HepG2 (cell line): Measurements from ENCODE around the gene LRP5. TPM values are rescaled to one million over a fixed set of nuclear protein-coding genes. Genes with fewer than 3 reads are reported as not detected.

Experiments
- ATAC-seq: fragments of 200-7000 bp; cut with Tn5 transposase; 3 replicates; pipeline ENCODE4 v1.9.1; 2020; ENCODE audit warnings: mild to moderate bottlenecking, moderate library complexity
- BruUV-seq: library from RNA; stranded (reverse); fragments of 400-500 nt; replicated peaks from 2 replicates; lab custom pipeline; 2021; lab: Mats Ljungman, UMichigan
- CTCF ChIA-PET: fragments of 300-600 bp; formaldehyde crosslinking; extraction: SDS; loops from one replicate; lab custom pipeline; 2021; ENCODE audit warnings: low total read pairs, inconsistent platforms, low intra/inter-chr PET ratio; lab: Yijun Ruan, JAX
- POLR2A ChIA-PET: fragments of 350-600 bp; sonication (Branson Sonifier 250); formaldehyde crosslinking; loops from one replicate; lab custom pipeline; 2020; ENCODE audit warnings: antibody characterized with exemption, inconsistent platforms; lab: Yijun Ruan, JAX
- DNase-seq: peaks from one replicate; pipeline ENCODE4 v3.0.0-alpha.2; 2015; ENCODE audit warnings: low spot score
- FAIRE-seq: peaks from 3 replicates; lab custom pipeline; 2011; peaks lifted over from hg19 to GRCh38; lab: Jason Lieb, UNC
- H2AFZ ChIP-seq: one replicate; pipeline ENCODE4 v1.6.1; 2011; ENCODE audit warnings: low read length, inconsistent platforms
- H3K27ac ChIP-seq: fragments of 300-600 bp; 3 replicates; pipeline ENCODE4 v1.8.0; 2011; ENCODE audit warnings: mixed run types, mild to moderate bottlenecking, mixed read lengths, low read length, inconsistent platforms; ENCODE audit not compliant: insufficient read depth; ENCODE audit errors: extremely low read length
- H3K27me3 ChIP-seq, 2 experiments: fragments of 200-600 bp in 1 of 2; 2 replicates in 1 of 2; 3 replicates in 1 of 2; pipeline versions ENCODE4 v1.6.0 to v1.8.0; 2011; ENCODE audit warnings: low read length in 2 of 2, mild to moderate bottlenecking in 2 of 2, moderate library complexity in 2 of 2, inconsistent platforms in 1 of 2; ENCODE audit not compliant: insufficient read depth in 2 of 2, control insufficient read depth in 1 of 2
- H3K36me3 ChIP-seq, 2 experiments: fragments of 200-600 bp in 1 of 2; replicated peaks in 1 of 2; 2 replicates in 1 of 2; 3 replicates in 1 of 2; pipeline versions ENCODE4 v1.5.1 to v1.8.0; 2011; ENCODE audit warnings: low read length in 2 of 2, inconsistent platforms in 1 of 2; ENCODE audit not compliant: insufficient read depth in 2 of 2, control insufficient read depth in 1 of 2
- H3K4me1 ChIP-seq: 2 replicates; pipeline ENCODE4 v1.5.1; 2012; ENCODE audit warnings: low read length, inconsistent platforms; ENCODE audit not compliant: insufficient read depth
- H3K4me2 ChIP-seq: 2 replicates; pipeline ENCODE4 v1.6.0; 2011; ENCODE audit warnings: low read depth, low read length, inconsistent platforms
- H3K4me3 ChIP-seq, 3 experiments: fragments of 200-600 bp in 1 of 3; sonication (generic), shearing (Covaris generic) in 1 of 3; replicated peaks in 1 of 3; 2 replicates each; pipeline ENCODE4 v1.5.1; 2011 to 2016; ENCODE audit warnings: low read length in 3 of 3, inconsistent platforms in 2 of 3, low read depth in 2 of 3, mild to moderate bottlenecking in 2 of 3, control low read depth in 1 of 3, mixed read lengths in 1 of 3; ENCODE audit not compliant: insufficient read depth in 1 of 3
- H3K79me2 ChIP-seq: one replicate; pipeline ENCODE4 v1.6.1; 2011; ENCODE audit warnings: low read length, inconsistent platforms; ENCODE audit not compliant: insufficient read depth
- H3K9ac ChIP-seq: 2 replicates; pipeline ENCODE4 v1.6.0; 2011; ENCODE audit warnings: mild to moderate bottlenecking, low read depth, low read length, inconsistent platforms; ENCODE audit not compliant: insufficient read depth
- H3K9me3 ChIP-seq: 2 replicates; pipeline ENCODE4 v1.5.1; 2012; ENCODE audit warnings: mild to moderate bottlenecking, low read length
- H4K20me1 ChIP-seq: 2 replicates; pipeline ENCODE4 v1.6.0; 2011; ENCODE audit warnings: inconsistent platforms, mild to moderate bottlenecking, low read length, moderate library complexity; ENCODE audit not compliant: insufficient read depth
- GATAD2A ChIP-seq: IDR thresholded peaks from 2 replicates; pipeline ENCODE4 v1.6.1; 2016
- HNF4G ChIP-seq, 2 experiments: sonication (generic) in 1 of 2; formaldehyde crosslinking in 1 of 2; IDR thresholded peaks; 2 replicates each; pipeline versions ENCODE4 v1.4.0 to v1.6.1; 2011 to 2020; ENCODE audit warnings: borderline replicate concordance in 2 of 2, low read depth in 2 of 2, mild to moderate bottlenecking in 2 of 2, low read length in 1 of 2, missing genetic modification reagents in 1 of 2, moderate library complexity in 1 of 2
- RXRA ChIP-seq: sonication (generic); formaldehyde crosslinking; IDR thresholded peaks from 2 replicates; pipeline ENCODE4 v1.5.1; 2020; ENCODE audit warnings: missing genetic modification reagents
- RXRB ChIP-seq: IDR thresholded peaks from 2 replicates; pipeline ENCODE4 v1.6.1; 2016; ENCODE audit warnings: borderline replicate concordance, missing genetic modification reagents, missing compliant biosample characterization
- SKIL ChIP-seq: sonication (generic); formaldehyde crosslinking; IDR thresholded peaks from 2 replicates; pipeline ENCODE4 v1.8.0; 2022; ENCODE audit warnings: missing genetic modification reagents, mild to moderate bottlenecking, moderate library complexity, borderline replicate concordance
- ZNF263 ChIP-seq: sonication (generic); formaldehyde crosslinking; IDR thresholded peaks from 2 replicates; pipeline ENCODE4 v1.4.0; 2020; ENCODE audit warnings: missing genetic modification reagents
- WGBS: methylation state at CpG from one replicate; pipeline ENCODE4 v1.1.6; 2017; ENCODE audit warnings: low lambda C conversion rate; 5-methylcytosine and 5-hydroxymethylcytosine counted together
- in situ Hi-C: cut with HindIII; loops from 2 replicates; pipeline ENCODE4 v1.10.0; 2017; ENCODE audit warnings: low pct_unique_long_range_greater_than_20kb; ENCODE audit not compliant: extremely low pct_ligation_motif_present
- intact Hi-C: fragments of 100-400 bp; cut with micrococcal nuclease; formaldehyde crosslinking; loops from one replicate; pipeline ENCODE4 v1.10.0; 2022; ENCODE audit not compliant: unreplicated experiment
- polyA plus RNA-seq, 8 experiments: library from polyadenylated mRNA; depleted of rRNA in 3 of 8; stranded (reverse) in 7 of 8; unstranded in 1 of 8; fragments of >200 nt; fragmentation: Illumina TruSeq in 4 of 8; extraction: Trizol in 4 of 8; gene quantifications; 2 replicates each; pipeline versions ENCODE4 v1.2.1 to v1.2.3, GENCODE V29; 2011 to 2016; ENCODE audit warnings: low read depth in 4 of 8, missing spikeins in 1 of 8, mixed read lengths in 1 of 8; ENCODE audit not compliant: insufficient read depth in 1 of 8
- total RNA-seq, 5 experiments: library from RNA; depleted of rRNA; stranded (reverse); fragments of >200 nt; fragmentation: Illumina TruSeq; extraction: Trizol; gene quantifications; 2 replicates each; pipeline ENCODE4 v1.2.3, GENCODE V29; 2016; ENCODE audit warnings: low read depth in 1 of 5
- TF ChIP-seq, protein P1 (sequence below): sonication (generic); formaldehyde crosslinking; IDR thresholded peaks from 2 replicates; pipeline ENCODE4 v1.4.0; 2020; ENCODE audit warnings: missing genetic modification reagents, borderline replicate concordance
- TF ChIP-seq, protein P2 (sequence below): sonication (generic); formaldehyde crosslinking; IDR thresholded peaks from 2 replicates; pipeline ENCODE4 v1.4.0; 2020; ENCODE audit warnings: missing genetic modification reagents
- TF ChIP-seq, protein P3 (sequence below): IDR thresholded peaks from 2 replicates; pipeline ENCODE4 v1.6.1; 2016; ENCODE audit warnings: low read depth, missing genetic modification reagents, missing compliant biosample characterization

The LRP5 gene
- total and polyA plus RNA-seq, 2 of the 13 experiments (the other 11 are each of a cell fraction or from before 2014, with no cell fraction given): 40.4 to 64.0 TPM

- Histone ChIP-seq H4K20me1 (peaks cover 51% of the 10 kb centered on the region), H2AFZ (no peak overlapping the region), H3K9me3 (no peaks in the 10 kb centered on the region), H3K4me3 (no peak overlapping the region), H3K4me2 (no peak overlapping the region; the same call in 1 of the 2 replicates), H3K36me3 (peaks cover 20 to 52% of the 10 kb centered on the region in 2 experiments; a peak in 4 of 5 replicates), H3K79me2 (peaks cover 20% of the 10 kb centered on the region), H3K27ac (no peak overlapping the region), H3K9ac (no peak overlapping the region), H3K4me1 (peaks cover 40% of the 10 kb centered on the region), H3K27me3 (no peaks in the 10 kb centered on the region)
- DNase-seq: no peak
- ChIA-PET POLR2A (no interaction called here), CTCF (no interaction called here)
- BruUV-seq: no TSS peak
- FAIRE-seq: no peak
- intact Hi-C loops (loop anchor here (5.0 kb wide), 1 partner anchor 55 kb away; no protein-coding TSS in a partner anchor), in situ Hi-C loops (no loop called here)
- 69% methylated on average over 13 of the region's 15 CpGs for WGBS
- ATAC-seq: peak; percentile 3; the same call in 1 of the 3 replicates
- TF ChIP-seq RXRA (peak; percentile 46; the same call in 1 of the 2 replicates), SKIL (CRISPR knock-in tag) (0 out of 2 replicates have a peak, but pooled peaks have one; percentile 24), ZNF263 (CRISPR knock-in tag) (peak; percentile 97), RXRB (CRISPR knock-in tag) (peak; percentile 59), HNF4G (IDR thresholded peaks at IDR 0.05; ENCODE audit: borderline replicate concordance, low read depth, low read length) (peak; percentile 56; the same call in 1 of the 2 replicates), HNF4G (CRISPR knock-in tag; IDR thresholded peaks at IDR 0.05; ENCODE audit: borderline replicate concordance, low read depth) (no peak), GATAD2A (CRISPR knock-in tag) (no peak)
- TF ChIP-seq, protein P1, sequence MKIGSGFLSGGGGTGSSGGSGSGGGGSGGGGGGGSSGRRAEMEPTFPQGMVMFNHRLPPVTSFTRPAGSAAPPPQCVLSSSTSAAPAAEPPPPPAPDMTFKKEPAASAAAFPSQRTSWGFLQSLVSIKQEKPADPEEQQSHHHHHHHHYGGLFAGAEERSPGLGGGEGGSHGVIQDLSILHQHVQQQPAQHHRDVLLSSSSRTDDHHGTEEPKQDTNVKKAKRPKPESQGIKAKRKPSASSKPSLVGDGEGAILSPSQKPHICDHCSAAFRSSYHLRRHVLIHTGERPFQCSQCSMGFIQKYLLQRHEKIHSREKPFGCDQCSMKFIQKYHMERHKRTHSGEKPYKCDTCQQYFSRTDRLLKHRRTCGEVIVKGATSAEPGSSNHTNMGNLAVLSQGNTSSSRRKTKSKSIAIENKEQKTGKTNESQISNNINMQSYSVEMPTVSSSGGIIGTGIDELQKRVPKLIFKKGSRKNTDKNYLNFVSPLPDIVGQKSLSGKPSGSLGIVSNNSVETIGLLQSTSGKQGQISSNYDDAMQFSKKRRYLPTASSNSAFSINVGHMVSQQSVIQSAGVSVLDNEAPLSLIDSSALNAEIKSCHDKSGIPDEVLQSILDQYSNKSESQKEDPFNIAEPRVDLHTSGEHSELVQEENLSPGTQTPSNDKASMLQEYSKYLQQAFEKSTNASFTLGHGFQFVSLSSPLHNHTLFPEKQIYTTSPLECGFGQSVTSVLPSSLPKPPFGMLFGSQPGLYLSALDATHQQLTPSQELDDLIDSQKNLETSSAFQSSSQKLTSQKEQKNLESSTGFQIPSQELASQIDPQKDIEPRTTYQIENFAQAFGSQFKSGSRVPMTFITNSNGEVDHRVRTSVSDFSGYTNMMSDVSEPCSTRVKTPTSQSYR (CRISPR knock-in tag): peak; percentile 54; the same call in 1 of the 2 replicates
- TF ChIP-seq, protein P2, sequence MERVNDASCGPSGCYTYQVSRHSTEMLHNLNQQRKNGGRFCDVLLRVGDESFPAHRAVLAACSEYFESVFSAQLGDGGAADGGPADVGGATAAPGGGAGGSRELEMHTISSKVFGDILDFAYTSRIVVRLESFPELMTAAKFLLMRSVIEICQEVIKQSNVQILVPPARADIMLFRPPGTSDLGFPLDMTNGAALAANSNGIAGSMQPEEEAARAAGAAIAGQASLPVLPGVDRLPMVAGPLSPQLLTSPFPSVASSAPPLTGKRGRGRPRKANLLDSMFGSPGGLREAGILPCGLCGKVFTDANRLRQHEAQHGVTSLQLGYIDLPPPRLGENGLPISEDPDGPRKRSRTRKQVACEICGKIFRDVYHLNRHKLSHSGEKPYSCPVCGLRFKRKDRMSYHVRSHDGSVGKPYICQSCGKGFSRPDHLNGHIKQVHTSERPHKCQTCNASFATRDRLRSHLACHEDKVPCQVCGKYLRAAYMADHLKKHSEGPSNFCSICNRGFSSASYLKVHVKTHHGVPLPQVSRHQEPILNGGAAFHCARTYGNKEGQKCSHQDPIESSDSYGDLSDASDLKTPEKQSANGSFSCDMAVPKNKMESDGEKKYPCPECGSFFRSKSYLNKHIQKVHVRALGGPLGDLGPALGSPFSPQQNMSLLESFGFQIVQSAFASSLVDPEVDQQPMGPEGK (CRISPR knock-in tag): peak; percentile 48; the same call in 1 of the 2 replicates
- TF ChIP-seq, protein P3, sequence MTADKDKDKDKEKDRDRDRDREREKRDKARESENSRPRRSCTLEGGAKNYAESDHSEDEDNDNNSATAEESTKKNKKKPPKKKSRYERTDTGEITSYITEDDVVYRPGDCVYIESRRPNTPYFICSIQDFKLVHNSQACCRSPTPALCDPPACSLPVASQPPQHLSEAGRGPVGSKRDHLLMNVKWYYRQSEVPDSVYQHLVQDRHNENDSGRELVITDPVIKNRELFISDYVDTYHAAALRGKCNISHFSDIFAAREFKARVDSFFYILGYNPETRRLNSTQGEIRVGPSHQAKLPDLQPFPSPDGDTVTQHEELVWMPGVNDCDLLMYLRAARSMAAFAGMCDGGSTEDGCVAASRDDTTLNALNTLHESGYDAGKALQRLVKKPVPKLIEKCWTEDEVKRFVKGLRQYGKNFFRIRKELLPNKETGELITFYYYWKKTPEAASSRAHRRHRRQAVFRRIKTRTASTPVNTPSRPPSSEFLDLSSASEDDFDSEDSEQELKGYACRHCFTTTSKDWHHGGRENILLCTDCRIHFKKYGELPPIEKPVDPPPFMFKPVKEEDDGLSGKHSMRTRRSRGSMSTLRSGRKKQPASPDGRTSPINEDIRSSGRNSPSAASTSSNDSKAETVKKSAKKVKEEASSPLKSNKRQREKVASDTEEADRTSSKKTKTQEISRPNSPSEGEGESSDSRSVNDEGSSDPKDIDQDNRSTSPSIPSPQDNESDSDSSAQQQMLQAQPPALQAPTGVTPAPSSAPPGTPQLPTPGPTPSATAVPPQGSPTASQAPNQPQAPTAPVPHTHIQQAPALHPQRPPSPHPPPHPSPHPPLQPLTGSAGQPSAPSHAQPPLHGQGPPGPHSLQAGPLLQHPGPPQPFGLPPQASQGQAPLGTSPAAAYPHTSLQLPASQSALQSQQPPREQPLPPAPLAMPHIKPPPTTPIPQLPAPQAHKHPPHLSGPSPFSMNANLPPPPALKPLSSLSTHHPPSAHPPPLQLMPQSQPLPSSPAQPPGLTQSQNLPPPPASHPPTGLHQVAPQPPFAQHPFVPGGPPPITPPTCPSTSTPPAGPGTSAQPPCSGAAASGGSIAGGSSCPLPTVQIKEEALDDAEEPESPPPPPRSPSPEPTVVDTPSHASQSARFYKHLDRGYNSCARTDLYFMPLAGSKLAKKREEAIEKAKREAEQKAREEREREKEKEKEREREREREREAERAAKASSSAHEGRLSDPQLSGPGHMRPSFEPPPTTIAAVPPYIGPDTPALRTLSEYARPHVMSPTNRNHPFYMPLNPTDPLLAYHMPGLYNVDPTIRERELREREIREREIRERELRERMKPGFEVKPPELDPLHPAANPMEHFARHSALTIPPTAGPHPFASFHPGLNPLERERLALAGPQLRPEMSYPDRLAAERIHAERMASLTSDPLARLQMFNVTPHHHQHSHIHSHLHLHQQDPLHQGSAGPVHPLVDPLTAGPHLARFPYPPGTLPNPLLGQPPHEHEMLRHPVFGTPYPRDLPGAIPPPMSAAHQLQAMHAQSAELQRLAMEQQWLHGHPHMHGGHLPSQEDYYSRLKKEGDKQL (CRISPR knock-in tag): no peak
Measured at GRCh38 chr11:68372625-68373024, 60.2 kb downstream of the LRP5 start.
